ENCODE results near the gene GRK3.

GRCh38 chr22:25760848-25761595 is 196.5 kb downstream of the GRK3 start:
- TF ChIP-seq CTCF (conservative IDR thresholded peaks at IDR 0.05 in 1 of 2, IDR thresholded peaks at IDR 0.05 in 1 of 2; ENCODE audit: extremely low read depth in 1 of 2, insufficient read depth in 1 of 2, low read depth in 1 of 2, low read length in 2 of 2) (no peak), EZH2 (IDR thresholded peaks at IDR 0.05; ENCODE audit: borderline replicate concordance, low read length) (no peak)

All from mammary epithelial cell (primary cell).